Measurements from ENCODE around the gene PPP6R1.

DNA sequence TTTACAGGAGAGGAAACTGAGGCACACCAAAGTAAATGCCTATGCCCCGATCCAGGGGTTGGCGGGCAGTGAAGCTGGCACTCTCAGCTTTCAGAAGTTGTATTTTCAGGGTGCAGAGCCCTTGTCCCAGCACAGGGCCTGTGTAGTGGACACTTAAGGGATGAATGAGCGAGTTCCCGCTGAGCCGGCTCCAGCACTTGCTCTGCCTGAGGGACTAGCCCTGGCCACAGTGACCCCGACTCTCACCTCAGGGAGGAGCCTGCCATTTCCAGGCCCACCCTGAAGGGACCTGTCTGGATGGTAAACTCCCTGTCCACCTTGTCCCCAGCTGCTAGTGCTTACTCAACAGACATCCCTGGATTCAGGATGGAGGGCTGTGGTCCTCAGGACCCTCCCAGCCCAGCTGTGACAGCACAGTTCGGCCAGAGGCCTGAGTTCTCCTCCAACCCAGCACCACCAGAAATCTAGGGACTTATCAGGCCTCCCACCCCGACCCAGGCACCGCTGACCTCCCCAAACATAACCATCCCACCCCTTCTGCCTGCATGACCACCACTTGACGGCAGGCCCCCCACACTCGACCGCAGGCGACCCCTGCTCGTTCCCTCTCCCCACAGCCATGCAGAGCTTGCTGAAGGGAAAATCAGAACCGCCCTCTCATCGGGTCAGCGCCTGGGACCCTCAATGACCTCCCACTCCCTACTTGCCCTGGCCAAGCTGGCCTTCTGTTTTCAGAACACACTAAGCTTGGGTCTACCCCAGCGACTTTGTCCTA is 8.4 kb downstream of the PPP6R1 start:
- no peak for TF ChIP-seq POLR2AphosphoS5 (IDR thresholded peaks at IDR 0.05; ENCODE audit: borderline replicate concordance, low read depth, low read length)
- no peak for TF ChIP-seq EZH2 (IDR thresholded peaks at IDR 0.05)
- TF ChIP-seq FOXP2 (optimal IDR thresholded peaks at IDR 0.05; ENCODE audit: control extremely low read depth, extremely low read length, insufficient read depth), result no peak
